Measurements from ENCODE around the gene KLK7.

Gene KLK7

GRCh38 chr19:50983625-50984292, at the start of gene KLK7:
KLK7 (minus strand) TSS chr19:50983917; CDS start chr19:50982399, 1,518 bp downstream.
- DNase-seq (ENCODE audit: low spot score): no peak

GRCh38 chr19:51031880-51032225, 48.1 kb upstream of the KLK7 start:
- DNase-seq (ENCODE audit: low spot score): no peak

GRCh38 chr19:51031220-51031879, 47.6 kb upstream of the KLK7 start:
- DNase-seq (ENCODE audit: low spot score): no peak

GRCh38 chr19:51030631-51031030, 46.9 kb upstream of the KLK7 start:
- no peak for DNase-seq (ENCODE audit: low spot score)

- DNase-seq (ENCODE audit: low spot score): no peak
Observed at GRCh38 chr19:51029718-51030117, 46.0 kb upstream of the KLK7 start.

GRCh38 chr19:51027873-51028272, 44.2 kb upstream of the KLK7 start:
- DNase-seq (ENCODE audit: low spot score): no peak

- DNase-seq (ENCODE audit: low spot score): no peak
Observed at GRCh38 chr19:51027126-51027806, 43.5 kb upstream of the KLK7 start.

GRCh38 chr19:51026554-51026831, 42.8 kb upstream of the KLK7 start, which contains the start of gene KLK11:
KLK11 (minus strand) TSS chr19:51026616; CDS start chr19:51025631, 985 bp downstream.
- DNase-seq (ENCODE audit: low spot score): no peak

- DNase-seq (ENCODE audit: low spot score): no peak
Observed at GRCh38 chr19:51025809-51026553, 42.3 kb upstream of the KLK7 start.

- no peak for DNase-seq (ENCODE audit: low spot score)
Observed at GRCh38 chr19:51025401-51025800, 41.7 kb upstream of the KLK7 start.

- no peak for DNase-seq (ENCODE audit: low spot score)
Observed at GRCh38 chr19:51024924-51025323, 41.2 kb upstream of the KLK7 start.

- DNase-seq (ENCODE audit: low spot score): no peak
Observed at GRCh38 chr19:51023946-51024345, 40.2 kb upstream of the KLK7 start.

- DNase-seq (ENCODE audit: low spot score): no peak
Observed at GRCh38 chr19:51022526-51022925, 38.8 kb upstream of the KLK7 start.

GRCh38 chr19:51020988-51021651, 37.4 kb upstream of the KLK7 start:
- peak; percentile 64 for DNase-seq (ENCODE audit: low spot score)

GRCh38 chr19:51019544-51019925, 35.8 kb upstream of the KLK7 start, which contains the start of gene KLK10:
KLK10 (minus strand) TSS chr19:51019709; CDS start chr19:51019130, 579 bp downstream.
- no peak for DNase-seq (ENCODE audit: low spot score)

GRCh38 chr19:51018745-51019543, 35.2 kb upstream of the KLK7 start:
- DNase-seq (ENCODE audit: low spot score): no peak

- DNase-seq (ENCODE audit: low spot score): peak; percentile 85
Observed at GRCh38 chr19:51016798-51017683, 33.3 kb upstream of the KLK7 start.

GRCh38 chr19:51015691-51016267, 32.1 kb upstream of the KLK7 start:
- no peak for DNase-seq (ENCODE audit: low spot score)

- DNase-seq (ENCODE audit: low spot score): no peak
Observed at GRCh38 chr19:51014242-51014641, 30.5 kb upstream of the KLK7 start.

- no peak for DNase-seq (ENCODE audit: low spot score)
Observed at GRCh38 chr19:51012661-51013190, 29.0 kb upstream of the KLK7 start.

Data from GM03348 (cell line).